GM20000 (cell line): ENCODE measurements around the gene SPRR2A.
"Not testable (repeated sequence)": the region's sequence is repeated elsewhere in the genome, so short reads cannot be mapped to it uniquely, and the experiment has no call there.

ENCODE experiments used
- DNase-seq: peaks from one replicate; pipeline ENCODE4 v3.0.0; 2012; ENCODE audit warnings: low spot score
- TF ChIP-seq, protein P1 (sequence below): IDR thresholded peaks from 2 replicates; pipeline ENCODE4 v1.5.1; 2012; ENCODE audit warnings: mild to moderate bottlenecking, control low read depth; ENCODE audit errors: extremely low read depth, missing control alignments

Gene SPRR2A

DNA sequence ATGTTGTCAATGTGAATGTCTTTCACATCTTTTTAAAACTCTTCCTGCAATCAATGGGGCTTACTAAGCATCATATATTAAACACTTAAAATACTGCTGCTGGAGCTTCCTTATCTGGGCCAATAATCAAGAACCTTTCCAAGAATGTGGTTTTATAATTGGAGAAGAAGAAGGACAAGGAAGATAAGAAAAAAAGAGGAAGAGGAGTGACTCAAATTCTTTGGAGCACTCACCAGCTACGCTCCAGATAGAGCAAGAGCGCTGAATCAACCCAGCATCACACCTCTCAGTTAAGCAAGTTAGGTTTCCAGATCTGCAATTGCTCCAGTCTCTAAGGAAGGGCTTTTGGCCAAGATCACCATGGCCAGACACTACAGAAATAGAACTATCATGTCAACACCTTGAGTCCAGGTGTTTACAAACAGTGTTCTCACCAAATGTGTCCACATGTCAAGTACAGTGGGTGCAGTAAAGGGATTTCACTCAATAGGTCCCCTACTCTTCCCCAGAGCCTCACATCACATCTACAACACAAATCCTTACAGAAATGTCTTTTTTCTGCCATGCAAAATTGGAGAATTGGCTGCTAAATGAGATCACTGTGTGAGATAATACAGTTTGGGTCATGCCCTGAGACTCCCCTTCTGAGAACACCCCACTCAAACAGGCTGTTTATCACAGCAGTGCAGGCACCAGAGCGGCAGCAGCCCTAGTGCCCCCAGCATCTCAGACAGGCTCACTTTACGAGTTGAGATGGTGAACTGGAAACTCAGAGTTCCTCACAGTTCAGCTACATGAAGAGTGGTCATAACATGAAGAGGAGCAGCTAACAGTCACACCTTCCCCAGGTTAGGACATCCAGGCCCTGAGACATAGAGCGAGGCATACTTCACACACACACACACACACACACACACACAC is 15.8 kb upstream of the SPRR2A start:
- TF ChIP-seq, protein P1, sequence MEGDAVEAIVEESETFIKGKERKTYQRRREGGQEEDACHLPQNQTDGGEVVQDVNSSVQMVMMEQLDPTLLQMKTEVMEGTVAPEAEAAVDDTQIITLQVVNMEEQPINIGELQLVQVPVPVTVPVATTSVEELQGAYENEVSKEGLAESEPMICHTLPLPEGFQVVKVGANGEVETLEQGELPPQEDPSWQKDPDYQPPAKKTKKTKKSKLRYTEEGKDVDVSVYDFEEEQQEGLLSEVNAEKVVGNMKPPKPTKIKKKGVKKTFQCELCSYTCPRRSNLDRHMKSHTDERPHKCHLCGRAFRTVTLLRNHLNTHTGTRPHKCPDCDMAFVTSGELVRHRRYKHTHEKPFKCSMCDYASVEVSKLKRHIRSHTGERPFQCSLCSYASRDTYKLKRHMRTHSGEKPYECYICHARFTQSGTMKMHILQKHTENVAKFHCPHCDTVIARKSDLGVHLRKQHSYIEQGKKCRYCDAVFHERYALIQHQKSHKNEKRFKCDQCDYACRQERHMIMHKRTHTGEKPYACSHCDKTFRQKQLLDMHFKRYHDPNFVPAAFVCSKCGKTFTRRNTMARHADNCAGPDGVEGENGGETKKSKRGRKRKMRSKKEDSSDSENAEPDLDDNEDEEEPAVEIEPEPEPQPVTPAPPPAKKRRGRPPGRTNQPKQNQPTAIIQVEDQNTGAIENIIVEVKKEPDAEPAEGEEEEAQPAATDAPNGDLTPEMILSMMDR = no peak
- DNase-seq = no peak

DNA sequence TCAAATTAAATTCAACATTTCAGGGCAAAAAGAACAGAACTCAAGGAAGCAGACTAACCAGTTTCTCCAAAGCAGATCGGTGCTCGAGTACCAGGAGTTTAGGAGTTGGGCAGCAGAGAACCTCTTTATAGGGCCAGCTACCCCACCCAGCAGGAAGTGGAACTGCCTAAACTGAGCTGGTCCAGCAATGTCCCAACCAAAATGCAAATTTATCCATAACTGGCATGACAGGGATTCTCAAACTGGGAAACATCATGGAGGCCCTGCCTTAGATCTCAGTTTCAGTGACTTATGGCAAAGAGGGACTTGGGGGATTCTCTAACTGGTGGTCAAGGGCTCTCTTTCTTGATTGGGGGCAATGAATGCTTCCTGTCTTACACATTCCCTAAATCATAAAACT is 14.2 kb upstream of the SPRR2A start, which contains the start of gene SPRR2B:
SPRR2B (minus strand) TSS at position 101 of the 400 bp plus-strand sequence. CDS start 772 bp downstream, outside the sequence.
- TF ChIP-seq, protein P1 = no peak
- DNase-seq = no peak

DNA sequence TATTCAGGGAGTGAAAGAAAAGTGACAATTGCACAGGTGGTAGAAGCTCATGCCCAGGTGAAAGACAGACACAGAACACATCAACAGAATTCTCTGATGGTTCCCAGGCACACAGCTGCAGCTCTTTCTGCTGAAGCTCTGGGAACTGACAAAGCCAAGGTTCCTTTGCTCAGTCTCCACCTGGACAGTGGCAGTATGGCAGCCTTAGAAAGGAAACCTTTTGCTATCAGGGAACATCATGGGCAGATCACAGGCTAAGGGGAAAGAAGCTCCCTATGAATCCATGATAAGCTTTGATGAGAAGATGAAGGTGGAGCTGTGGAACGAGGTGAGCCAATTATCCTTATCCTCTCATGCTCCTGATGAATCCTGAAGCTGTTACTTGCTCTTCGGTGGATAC is 12.9 kb upstream of the SPRR2A start:
- TF ChIP-seq, protein P1 = no peak
- no peak for DNase-seq

DNA sequence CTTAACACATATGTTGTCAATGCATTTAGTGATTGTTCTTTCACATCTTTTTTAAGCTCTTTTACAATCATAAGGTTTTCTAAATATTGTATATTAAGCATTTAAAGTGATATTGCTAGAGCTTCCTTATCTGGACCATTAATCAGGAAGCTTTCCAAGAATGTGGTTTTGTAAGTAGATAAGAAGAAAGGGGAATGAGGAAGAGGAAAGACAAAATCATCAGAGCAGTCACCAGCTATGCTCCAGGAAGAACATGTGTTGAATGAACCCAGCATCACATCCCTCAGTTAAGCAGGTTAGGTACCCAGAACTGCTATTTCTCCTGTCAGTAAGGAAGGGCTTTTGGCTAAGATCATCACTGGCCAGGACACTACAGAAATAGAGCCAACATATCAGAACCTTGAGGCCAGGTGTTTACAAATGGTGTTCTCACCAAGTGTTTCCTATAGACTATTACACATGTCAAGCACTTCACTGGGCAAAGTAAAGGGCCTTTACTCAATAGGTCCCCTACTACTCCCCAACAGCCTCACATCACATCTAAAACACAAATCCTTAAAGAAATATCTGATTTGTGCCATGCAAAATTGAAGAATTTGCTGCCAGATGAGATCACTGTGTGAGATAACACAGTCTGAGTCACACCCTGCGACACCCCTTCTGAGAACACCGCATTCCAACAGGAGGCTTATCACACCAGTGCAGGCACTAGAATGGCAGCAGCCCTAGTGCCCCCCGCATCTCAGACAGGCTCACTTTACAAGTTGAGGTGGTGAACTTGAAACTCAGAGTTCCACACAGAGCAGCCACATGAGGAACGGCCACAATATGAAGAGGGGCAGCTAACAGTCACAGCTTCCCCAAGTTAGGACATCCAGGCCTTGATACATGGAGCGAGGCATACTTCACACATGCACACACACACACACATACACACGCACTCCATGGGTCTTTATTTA is 1.8 kb upstream of the SPRR2A start:
- no peak for DNase-seq
- TF ChIP-seq, protein P1 = no peak

DNA sequence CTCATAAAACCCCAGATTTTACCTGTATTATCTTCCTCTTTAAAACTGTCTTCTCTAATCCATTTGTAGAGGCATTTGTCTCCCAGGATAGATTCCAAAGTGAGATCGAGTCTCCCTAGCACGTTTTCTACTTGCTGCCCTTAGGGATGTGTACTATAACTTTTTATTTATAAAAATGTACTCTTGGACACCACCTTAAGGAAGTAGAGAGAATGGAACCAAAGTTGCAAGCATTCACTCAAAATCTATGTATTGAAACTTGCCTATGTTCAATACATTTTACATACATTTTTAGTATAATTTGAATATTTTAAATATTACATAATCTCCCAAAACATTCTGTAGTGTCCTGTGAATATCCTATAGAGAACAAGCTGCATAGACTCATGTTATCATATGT is 842 bp upstream of the SPRR2A start:
- DNase-seq = no peak
- TF ChIP-seq, protein P1 = no peak

DNA sequence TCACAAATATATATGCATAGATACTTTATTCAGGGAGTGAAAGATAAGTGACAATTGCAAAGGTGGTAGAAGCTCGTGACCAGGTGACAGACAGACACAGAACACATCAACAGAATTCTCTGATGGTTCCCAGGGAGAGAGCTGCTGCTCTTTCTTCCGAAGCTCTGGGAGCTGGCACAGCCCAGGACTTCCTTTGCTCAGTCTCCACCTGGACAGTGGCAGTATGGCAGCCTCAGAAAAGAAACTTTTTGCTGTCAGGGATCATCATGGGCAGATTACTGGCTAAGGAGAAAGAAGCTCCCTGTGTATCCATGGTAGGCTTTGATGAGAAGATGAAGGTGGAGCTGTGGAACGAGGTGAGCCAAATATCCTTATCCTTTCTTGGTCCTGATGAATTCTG is 1.2 kb downstream of the SPRR2A start:
- DNase-seq = not testable (repeated sequence)

DNA sequence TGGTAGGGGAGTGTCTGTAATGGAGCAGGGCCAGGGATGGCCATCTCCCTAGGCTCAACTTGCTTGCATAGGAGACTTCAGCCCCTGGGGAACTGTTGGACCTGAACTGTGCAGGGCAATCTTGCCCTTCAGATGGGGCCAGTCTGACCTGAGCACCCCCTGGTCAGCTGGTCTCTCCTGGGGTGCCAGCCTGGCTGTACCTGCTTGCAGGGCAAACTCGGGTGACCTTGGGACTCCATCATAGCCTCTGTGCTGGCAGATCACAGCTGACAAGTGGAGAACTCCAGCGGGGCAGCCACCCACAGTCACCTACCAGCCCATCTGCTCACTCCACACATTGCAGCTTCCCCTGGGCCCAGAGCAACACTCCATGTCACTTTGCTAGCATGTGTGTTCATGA is 8.1 kb downstream of the SPRR2A start:
- DNase-seq = no peak
- TF ChIP-seq, protein P1 = no peak
